ENCODE measurements around the gene OR5K2.

- TF ChIP-seq CTCF (IDR thresholded peaks at IDR 0.05; ENCODE audit: insufficient read depth, low read length, poor library complexity, severe bottlenecking): no peak
- no peak for TF ChIP-seq EZH2phosphoT487 (conservative IDR thresholded peaks at IDR 0.05; ENCODE audit: low read length)
Measured at GRCh38 chr3:98513091-98513511, 15.6 kb downstream of the OR5K2 start.

Data from SU-DHL-6 (cell line).